Lung (tissue), 12 donors: ENCODE measurements around the gene CCDC74B. TPM values are rescaled to one million over a fixed set of nuclear protein-coding genes. Genes with fewer than 3 reads are reported as not detected.
"Not testable (repeated sequence)": the region's sequence is repeated elsewhere in the genome, so short reads cannot be mapped to it uniquely, and the experiment has no call there.

Source experiments
- ATAC-seq: fragments of 200-7000 bp; cut with Tn5 transposase; one replicate; pipeline ENCODE4 v1.9.1; 2020; ENCODE audit warnings: moderate number of reproducible peaks; ENCODE audit not compliant: insufficient read depth, low FRiP score
- DNase-seq, 3 donors: peaks; one replicate each; pipeline ENCODE4 v3.0.0-alpha.2; 2013 to 2017
- H3K27ac ChIP-seq, 2 donors: one replicate each; pipeline ENCODE4 v1.5.1; 2013; ENCODE audit warnings: mild to moderate bottlenecking in 2 of 2, moderate library complexity in 2 of 2, control low read depth in 1 of 2, inconsistent platforms in 1 of 2, low read depth in 1 of 2, low read length in 1 of 2
- H3K27me3 ChIP-seq, 3 donors: one replicate each; pipeline ENCODE4 v1.5.1; 2013; ENCODE audit warnings: low read length in 2 of 3; ENCODE audit not compliant: control insufficient read depth in 3 of 3, insufficient read depth in 3 of 3
- H3K36me3 ChIP-seq, 4 donors: one replicate each; pipeline ENCODE4 v1.5.1; 2013; ENCODE audit warnings: low read length in 4 of 4, mild to moderate bottlenecking in 1 of 4, moderate library complexity in 1 of 4; ENCODE audit not compliant: control insufficient read depth in 4 of 4, insufficient read depth in 4 of 4
- H3K4me1 ChIP-seq, 5 donors: one replicate each; pipeline ENCODE4 v1.5.1; 2013; ENCODE audit warnings: low read length in 5 of 5, mild to moderate bottlenecking in 2 of 5, moderate library complexity in 1 of 5; ENCODE audit not compliant: control insufficient read depth in 5 of 5, insufficient read depth in 5 of 5
- H3K4me3 ChIP-seq: one replicate; pipeline ENCODE4 v1.5.1; 2013; ENCODE audit warnings: mild to moderate bottlenecking, control low read depth, moderate library complexity
- H3K9ac ChIP-seq, 2 donors: one replicate each; pipeline ENCODE4 v1.5.1; 2013; ENCODE audit warnings: low read length in 2 of 2, control low read depth in 1 of 2; ENCODE audit not compliant: insufficient read depth in 1 of 2
- H3K9me3 ChIP-seq, 4 donors: one replicate each; pipeline ENCODE4 v1.5.1; 2013; ENCODE audit warnings: low read length in 3 of 4, mild to moderate bottlenecking in 1 of 4, moderate library complexity in 1 of 4; ENCODE audit not compliant: control insufficient read depth in 4 of 4, insufficient read depth in 3 of 4
- WGBS, 2 donors: extraction: QIAGEN DNeasy Blood & Tissue Kit; methylation state at CpG; one replicate each; pipeline ENCODE4 v1.1.7; 2013; 5-methylcytosine and 5-hydroxymethylcytosine counted together
- polyA plus RNA-seq, 2 donors: library from polyadenylated mRNA; stranded (reverse); fragments of 200-250 nt; gene quantifications; one replicate each; pipeline ENCODE4 v1.2.1, GENCODE V29; 2013
- total RNA-seq, 2 donors: library from RNA; depleted of rRNA in 1 of 2; stranded (reverse); fragments of >200 nt in 1 of 2; gene quantifications; one replicate each; pipeline ENCODE4 v1.2.1, GENCODE V29; 2014 to 2021
- TF ChIP-seq, protein P1 (sequence below): IDR thresholded peaks from 2 replicates; pipeline ENCODE4 v1.5.1; 2012; ENCODE audit warnings: mild to moderate bottlenecking; ENCODE audit errors: control extremely low read depth, extremely low read depth
- donor health status: control.
- donor health status: control.
- donor health status: Bipolar disorder and iron deficiency.
- donor health status: healthy.
- donor health status: DM: yes; HTN: yes; CAD: no.

Gene CCDC74B
- total and polyA plus RNA-seq, 4 donors = 4.4 to 14.7 (median 10.0) TPM

GRCh38 chr2:130183512-130184373 lies 38.8 kb upstream of the CCDC74B start:
- Histone ChIP-seq H3K36me3 (peaks cover 0 to 5% (median 1%) of the 10 kb centered on the region in 4 donors), H3K27ac (no peak overlapping the region), H3K9ac (no peak overlapping the region), H3K9me3 (no peaks in the 10 kb centered on the region), H3K4me1 (peaks cover 0 to 17% (median 7%) of the 10 kb centered on the region in 5 donors), H3K27me3 (no peaks in the 10 kb centered on the region), H3K4me3 (no peak overlapping the region)
- DNase-seq (peak; percentile 55 to 57 (median 56)), ATAC-seq (no peak)
- TF ChIP-seq, protein P1, sequence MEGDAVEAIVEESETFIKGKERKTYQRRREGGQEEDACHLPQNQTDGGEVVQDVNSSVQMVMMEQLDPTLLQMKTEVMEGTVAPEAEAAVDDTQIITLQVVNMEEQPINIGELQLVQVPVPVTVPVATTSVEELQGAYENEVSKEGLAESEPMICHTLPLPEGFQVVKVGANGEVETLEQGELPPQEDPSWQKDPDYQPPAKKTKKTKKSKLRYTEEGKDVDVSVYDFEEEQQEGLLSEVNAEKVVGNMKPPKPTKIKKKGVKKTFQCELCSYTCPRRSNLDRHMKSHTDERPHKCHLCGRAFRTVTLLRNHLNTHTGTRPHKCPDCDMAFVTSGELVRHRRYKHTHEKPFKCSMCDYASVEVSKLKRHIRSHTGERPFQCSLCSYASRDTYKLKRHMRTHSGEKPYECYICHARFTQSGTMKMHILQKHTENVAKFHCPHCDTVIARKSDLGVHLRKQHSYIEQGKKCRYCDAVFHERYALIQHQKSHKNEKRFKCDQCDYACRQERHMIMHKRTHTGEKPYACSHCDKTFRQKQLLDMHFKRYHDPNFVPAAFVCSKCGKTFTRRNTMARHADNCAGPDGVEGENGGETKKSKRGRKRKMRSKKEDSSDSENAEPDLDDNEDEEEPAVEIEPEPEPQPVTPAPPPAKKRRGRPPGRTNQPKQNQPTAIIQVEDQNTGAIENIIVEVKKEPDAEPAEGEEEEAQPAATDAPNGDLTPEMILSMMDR = no peak
- WGBS, 2 donors = 81 to 85% methylated on average over 25 to 26 of the region's 26 CpGs

DNA sequence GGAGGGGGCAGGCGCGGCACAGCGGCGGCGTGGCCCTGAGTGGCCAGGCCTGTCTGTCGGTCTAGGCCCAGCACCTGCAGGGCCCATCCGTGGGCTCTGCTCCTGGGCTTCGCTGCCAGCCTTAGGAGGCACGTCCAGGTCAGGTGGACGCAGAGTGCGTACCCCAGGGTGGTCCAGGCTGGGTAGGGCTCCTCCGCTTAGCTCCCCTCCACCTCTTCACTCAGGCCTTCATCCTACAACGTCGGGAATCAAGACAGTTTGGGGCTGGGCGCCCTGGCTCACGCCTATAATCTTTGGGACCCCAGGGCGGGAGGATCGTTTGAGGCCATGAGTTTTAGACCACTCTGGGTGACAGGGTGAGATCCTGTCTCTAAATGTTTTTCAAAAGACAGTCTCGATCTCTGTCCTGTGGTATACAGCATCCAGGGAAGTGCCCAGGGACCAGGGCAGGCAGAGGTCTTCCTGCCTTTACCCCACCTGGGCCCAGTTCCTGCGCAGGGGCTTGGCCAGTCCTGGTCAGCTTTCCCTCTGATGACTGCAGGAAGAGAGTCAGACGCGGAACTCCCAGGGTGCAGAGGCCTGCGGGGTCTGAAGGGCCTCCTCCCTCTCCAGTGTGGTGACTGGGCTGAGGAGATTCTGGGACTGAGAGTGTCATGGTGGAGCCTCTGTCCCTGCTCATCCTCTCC lies 38.1 kb upstream of the CCDC74B start:
- DNase-seq = peak in 2 of 3 donors; percentile 1 to 15
- WGBS, 2 donors = 34 to 48% methylated on average over 15 to 23 of the region's 23 CpGs
- ATAC-seq = not testable (repeated sequence)

DNA sequence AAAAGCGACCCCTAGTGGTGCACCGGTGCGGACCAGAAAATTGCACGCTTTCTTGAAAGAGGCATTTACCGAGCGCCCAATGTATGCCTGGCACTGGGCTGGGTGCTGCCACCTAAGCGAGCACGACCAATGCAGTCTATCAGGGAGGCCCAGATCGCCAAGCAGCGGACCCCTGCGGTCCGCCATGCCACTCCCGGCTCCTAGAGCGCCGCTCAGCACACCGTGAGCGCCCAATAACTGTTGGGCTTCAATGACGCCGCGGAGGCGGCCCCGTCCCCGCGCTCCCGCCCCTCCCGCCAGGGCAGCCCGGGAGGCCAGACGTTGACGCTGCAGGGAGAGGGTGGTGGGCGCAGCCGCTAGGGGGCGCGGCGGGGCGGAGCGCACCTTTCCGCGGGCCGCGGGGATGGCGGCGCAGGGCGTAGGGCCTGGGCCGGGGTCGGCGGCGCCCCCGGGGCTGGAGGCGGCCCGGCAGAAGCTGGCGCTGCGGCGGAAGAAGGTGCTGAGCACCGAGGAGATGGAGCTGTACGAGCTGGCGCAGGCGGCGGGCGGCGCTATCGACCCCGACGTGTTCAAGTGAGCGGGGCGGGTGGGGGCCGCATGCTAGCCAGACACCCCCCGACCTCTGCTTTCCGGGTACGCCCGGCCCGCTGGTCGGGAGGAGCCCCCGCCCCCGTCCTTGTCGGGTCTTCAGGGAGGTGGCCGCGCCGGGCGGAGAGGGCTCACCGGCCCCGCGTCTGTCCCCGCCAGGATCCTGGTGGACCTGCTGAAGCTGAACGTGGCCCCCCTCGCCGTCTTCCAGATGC lies 37.2 kb upstream of the CCDC74B start, which contains the start of gene MZT2B:
MZT2B (plus strand) TSS at position 383 of the 803 bp plus-strand sequence; CDS start at position 404, 21 bp downstream.
- 0 to 1% methylated on average over 42 to 83 of the region's 86 CpGs for WGBS, 2 donors
- Histone ChIP-seq H3K27ac (peak within 1 kb of the TSS; percentile 93 to 97), H3K4me3 (peak within 1 kb of the TSS; percentile 99), H3K4me1 (peaks cover 0 to 17% (median 7%) of the 10 kb centered on the region in 5 donors), H3K9ac (peak within 1 kb of the TSS; percentile 76 to 96)
- TF ChIP-seq, protein P1 = peak; percentile 75
- not testable (repeated sequence) for H3K27me3 ChIP-seq, H3K36me3 ChIP-seq, H3K9me3 ChIP-seq
- DNase-seq (peak; percentile 89 to 91 (median 89)), ATAC-seq (peak; percentile 91)

More for the DNA sequence above, 38.1 kb upstream of the CCDC74B start:
- Histone ChIP-seq H3K9ac (peak overlapping the region in 1 of 2 donors; percentile 23), H3K27ac (peak overlapping the region; percentile 42 to 63), H3K4me3 (peak overlapping the region; percentile 53), H3K4me1 (peaks cover 0 to 17% (median 7%) of the 10 kb centered on the region in 5 donors)
- H3K27me3 ChIP-seq, H3K36me3 ChIP-seq, H3K9me3 ChIP-seq: not testable (repeated sequence)
